ENCODE measurements around the gene SMC3. TPM values are rescaled to one million over a fixed set of nuclear protein-coding genes. Genes with fewer than 3 reads are reported as not detected.

SMC3 gene
- total and polyA plus RNA-seq, 2 donors = 24.6 to 63.7 TPM

DNA sequence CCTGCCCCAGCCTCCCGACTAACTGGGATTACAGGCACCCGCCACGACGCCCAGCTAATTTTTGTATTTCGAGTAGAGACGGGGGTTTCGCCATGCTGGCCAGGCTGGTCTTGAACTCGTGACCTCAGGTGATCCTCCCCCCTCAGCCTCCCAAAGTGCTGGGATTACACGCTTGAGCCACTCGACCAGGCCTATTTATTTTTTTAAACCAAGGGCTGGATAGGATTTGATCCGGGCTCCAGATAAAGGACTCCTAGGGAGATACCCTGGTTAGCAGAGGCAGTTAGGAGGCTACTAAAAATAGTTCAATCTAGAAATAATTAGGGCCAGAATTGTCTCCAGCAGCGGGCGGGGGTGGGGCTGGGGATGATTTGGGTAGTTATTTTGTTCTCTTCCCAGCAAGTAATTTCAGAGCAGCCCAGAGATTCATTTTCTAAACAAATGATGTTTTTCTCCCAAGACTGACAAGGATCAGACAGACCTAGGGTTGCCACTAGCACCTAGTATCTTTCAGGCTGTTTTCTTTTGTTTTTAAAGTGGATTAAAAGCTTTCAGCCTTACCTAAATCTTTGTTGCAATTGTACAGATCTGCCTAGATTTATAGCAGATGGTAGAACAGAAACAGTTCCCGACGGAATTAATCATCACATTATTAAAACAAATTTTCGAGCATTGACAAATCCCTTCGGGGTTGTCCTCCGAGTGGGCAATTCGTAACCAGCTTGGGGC is 859 bp upstream of the SMC3 start:
- no peak for DNase-seq (ENCODE audit: low read depth in 6 of 9, low spot score in 9 of 9)

GRCh38 chr10:110568055-110568735 is 700 bp downstream of the SMC3 start:
- WGBS = under 1% methylated on average over 40 of the region's 40 CpGs

More for the DNA sequence above, 859 bp upstream of the SMC3 start:
- H3K27ac ChIP-seq (ENCODE audit: low read depth in 1 of 2, low read length in 1 of 2) = peak overlapping the region; percentile 87 to 94
- no peaks in the 10 kb centered on the region for H3K9me3 ChIP-seq (ENCODE audit: control insufficient read depth in 2 of 2, insufficient read depth in 1 of 2, low read length in 1 of 2)
- H3K27me3 ChIP-seq (ENCODE audit: control insufficient read depth in 2 of 2, insufficient read depth in 1 of 2, low read length in 1 of 2) = no peaks in the 10 kb centered on the region
- H3K4me3 ChIP-seq (ENCODE audit: low read length in 2 of 2) = peak overlapping the region; percentile 88 to 99
- H3K36me3 ChIP-seq (ENCODE audit: control insufficient read depth in 2 of 2, insufficient read depth in 2 of 2, low read length in 1 of 2) = peaks cover 5 to 13% of the 10 kb centered on the region in 2 donors
- WGBS = 66% methylated on average over 19 of the region's 19 CpGs
- peaks cover 5 to 12% of the 10 kb centered on the region in 2 donors for H3K4me1 ChIP-seq (ENCODE audit: control insufficient read depth in 2 of 2, insufficient read depth in 2 of 2, low read length in 2 of 2)

DNA sequence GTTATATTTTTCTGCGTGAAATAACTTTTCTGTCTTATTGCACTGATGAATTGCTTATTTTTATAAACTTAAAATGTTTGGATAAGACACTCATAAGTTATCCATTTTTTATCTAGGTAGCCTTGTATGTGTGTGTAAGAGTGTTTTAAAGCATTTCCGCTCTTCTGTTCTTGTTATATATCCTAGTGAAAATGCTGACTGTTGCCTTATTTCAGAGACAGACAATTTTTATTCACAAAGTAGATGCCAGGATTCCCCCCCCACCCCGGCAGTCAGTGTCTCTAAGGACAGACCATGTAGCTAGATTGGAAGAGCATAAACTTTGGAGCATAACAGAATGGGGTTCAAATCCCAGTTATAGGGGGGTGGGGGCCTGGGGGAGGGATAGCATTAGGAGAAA is 1.6 kb downstream of the SMC3 start:
- Histone ChIP-seq H3K4me1 (ENCODE audit: control insufficient read depth in 2 of 2, insufficient read depth in 2 of 2, low read length in 2 of 2) (peaks cover 5 to 12% of the 10 kb centered on the region in 2 donors), H3K27me3 (ENCODE audit: control insufficient read depth in 2 of 2, insufficient read depth in 1 of 2, low read length in 1 of 2) (no peaks in the 10 kb centered on the region), H3K9me3 (ENCODE audit: control insufficient read depth in 2 of 2, insufficient read depth in 1 of 2, low read length in 1 of 2) (no peaks in the 10 kb centered on the region), H3K27ac (ENCODE audit: low read depth in 1 of 2, low read length in 1 of 2) (no peak overlapping the region), H3K36me3 (ENCODE audit: control insufficient read depth in 2 of 2, insufficient read depth in 2 of 2, low read length in 1 of 2) (peaks cover 5 to 15% of the 10 kb centered on the region in 2 donors), H3K4me3 (ENCODE audit: low read length in 2 of 2) (peak overlapping the region; percentile 88 to 99)
- DNase-seq (ENCODE audit: low read depth in 6 of 9, low spot score in 9 of 9) = no peak
- 82% methylated on average over 3 of the region's 3 CpGs for WGBS

More at GRCh38 chr10:110568055-110568735, 700 bp downstream of the SMC3 start:
- peak overlapping the region; percentile 87 to 94 for H3K27ac ChIP-seq (ENCODE audit: low read depth in 1 of 2, low read length in 1 of 2)
- H3K9me3 ChIP-seq (ENCODE audit: control insufficient read depth in 2 of 2, insufficient read depth in 1 of 2, low read length in 1 of 2) = no peaks in the 10 kb centered on the region
- H3K27me3 ChIP-seq (ENCODE audit: control insufficient read depth in 2 of 2, insufficient read depth in 1 of 2, low read length in 1 of 2) = no peaks in the 10 kb centered on the region
- peak overlapping the region; percentile 88 to 99 for H3K4me3 ChIP-seq (ENCODE audit: low read length in 2 of 2)
- peaks cover 5 to 12% of the 10 kb centered on the region in 2 donors for H3K4me1 ChIP-seq (ENCODE audit: control insufficient read depth in 2 of 2, insufficient read depth in 2 of 2, low read length in 2 of 2)
- peak in 8 of 9 donors; percentile 17 to 83 (median 59) for DNase-seq (ENCODE audit: low read depth in 6 of 9, low spot score in 9 of 9)
- H3K36me3 ChIP-seq (ENCODE audit: control insufficient read depth in 2 of 2, insufficient read depth in 2 of 2, low read length in 1 of 2) = peaks cover 5 to 13% of the 10 kb centered on the region in 2 donors

DNA sequence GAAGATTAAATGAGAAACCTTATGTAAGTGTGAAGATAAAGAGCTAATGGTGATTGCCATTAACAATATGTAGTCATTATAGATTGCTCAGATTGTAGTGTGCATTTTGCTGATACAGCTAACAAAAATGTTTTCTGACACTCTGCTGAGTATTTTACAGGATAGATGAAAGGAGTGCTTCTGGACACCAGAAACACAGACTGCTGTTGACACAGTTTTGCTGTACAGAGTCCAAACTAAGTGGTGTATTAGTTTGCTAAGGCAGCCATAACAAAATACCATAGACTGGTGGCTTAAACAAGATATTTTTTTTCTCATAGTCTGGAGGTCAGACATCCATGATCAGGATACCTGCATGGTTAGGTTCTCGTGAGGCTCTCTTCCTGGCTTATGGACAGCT is 2.2 kb downstream of the SMC3 start:
- Histone ChIP-seq H3K27me3 (ENCODE audit: control insufficient read depth in 2 of 2, insufficient read depth in 1 of 2, low read length in 1 of 2) (no peaks in the 10 kb centered on the region), H3K4me3 (ENCODE audit: low read length in 2 of 2) (peak overlapping the region in 1 of 2 donors; percentile 9), H3K27ac (ENCODE audit: low read depth in 1 of 2, low read length in 1 of 2) (no peak overlapping the region), H3K4me1 (ENCODE audit: control insufficient read depth in 2 of 2, insufficient read depth in 2 of 2, low read length in 2 of 2) (peaks cover 5 to 12% of the 10 kb centered on the region in 2 donors), H3K9me3 (ENCODE audit: control insufficient read depth in 2 of 2, insufficient read depth in 1 of 2, low read length in 1 of 2) (no peaks in the 10 kb centered on the region), H3K36me3 (ENCODE audit: control insufficient read depth in 2 of 2, insufficient read depth in 2 of 2, low read length in 1 of 2) (peaks cover 10 to 20% of the 10 kb centered on the region in 2 donors)
- no peak for DNase-seq (ENCODE audit: low read depth in 6 of 9, low spot score in 9 of 9)
- WGBS = 96% methylated on average over 1 of the region's 1 CpG

DNA sequence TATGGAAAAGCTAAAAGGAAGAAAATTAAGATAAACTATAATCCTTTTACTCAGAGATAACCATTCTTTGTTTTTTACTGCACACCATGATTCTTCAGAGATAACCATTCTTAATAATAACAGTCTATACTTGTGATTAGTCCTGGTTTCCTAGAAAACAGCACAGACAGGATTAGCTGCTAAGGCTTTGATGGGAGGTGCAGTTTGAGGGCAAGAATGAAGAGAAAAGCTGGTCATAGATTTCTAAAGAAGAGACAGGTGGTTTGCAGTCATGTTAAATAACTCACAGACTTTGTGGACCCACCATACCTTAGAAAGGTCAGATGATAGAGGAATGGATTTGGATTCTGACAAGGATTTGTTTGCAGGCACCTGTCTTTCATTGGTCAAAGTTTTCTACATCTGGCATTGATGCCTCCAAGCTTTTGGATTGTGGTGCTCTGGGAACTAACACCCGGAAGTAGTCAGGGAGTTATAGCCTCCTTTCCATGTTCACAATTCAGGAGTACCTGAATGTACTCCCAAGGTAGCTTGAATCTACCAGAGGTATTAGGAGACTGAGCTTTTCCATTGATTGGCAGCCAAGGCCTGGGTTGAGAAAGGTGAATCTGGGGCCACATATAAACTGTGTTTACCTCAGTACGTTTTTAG is 3.7 kb downstream of the SMC3 start:
- Histone ChIP-seq H3K4me3 (ENCODE audit: low read length in 2 of 2) (no peak overlapping the region), H3K4me1 (ENCODE audit: control insufficient read depth in 2 of 2, insufficient read depth in 2 of 2, low read length in 2 of 2) (peaks cover 5 to 12% of the 10 kb centered on the region in 2 donors), H3K27me3 (ENCODE audit: control insufficient read depth in 2 of 2, insufficient read depth in 1 of 2, low read length in 1 of 2) (no peaks in the 10 kb centered on the region), H3K27ac (ENCODE audit: low read depth in 1 of 2, low read length in 1 of 2) (no peak overlapping the region), H3K36me3 (ENCODE audit: control insufficient read depth in 2 of 2, insufficient read depth in 2 of 2, low read length in 1 of 2) (peaks cover 10 to 31% of the 10 kb centered on the region in 2 donors), H3K9me3 (ENCODE audit: control insufficient read depth in 2 of 2, insufficient read depth in 1 of 2, low read length in 1 of 2) (no peaks in the 10 kb centered on the region)
- no peak for DNase-seq (ENCODE audit: low read depth in 6 of 9, low spot score in 9 of 9)
- WGBS = 92% methylated on average over 2 of the region's 2 CpGs

- no peak for DNase-seq (ENCODE audit: low read depth in 6 of 9, low spot score in 9 of 9)
- H3K27me3 ChIP-seq (ENCODE audit: control insufficient read depth in 2 of 2, insufficient read depth in 1 of 2, low read length in 1 of 2) = no peaks in the 10 kb centered on the region
- peaks cover 5 to 6% of the 10 kb centered on the region in 2 donors for H3K4me1 ChIP-seq (ENCODE audit: control insufficient read depth in 2 of 2, insufficient read depth in 2 of 2, low read length in 2 of 2)
- peaks cover 11 to 35% of the 10 kb centered on the region in 2 donors for H3K36me3 ChIP-seq (ENCODE audit: control insufficient read depth in 2 of 2, insufficient read depth in 2 of 2, low read length in 1 of 2)
- no peaks in the 10 kb centered on the region for H3K9me3 ChIP-seq (ENCODE audit: control insufficient read depth in 2 of 2, insufficient read depth in 1 of 2, low read length in 1 of 2)
- H3K27ac ChIP-seq (ENCODE audit: low read depth in 1 of 2, low read length in 1 of 2) = no peak overlapping the region
- WGBS = 67% methylated on average over 2 of the region's 2 CpGs
- H3K4me3 ChIP-seq (ENCODE audit: low read length in 2 of 2) = no peak overlapping the region
Measured at GRCh38 chr10:110572862-110573261, 5.4 kb downstream of the SMC3 start.

DNA sequence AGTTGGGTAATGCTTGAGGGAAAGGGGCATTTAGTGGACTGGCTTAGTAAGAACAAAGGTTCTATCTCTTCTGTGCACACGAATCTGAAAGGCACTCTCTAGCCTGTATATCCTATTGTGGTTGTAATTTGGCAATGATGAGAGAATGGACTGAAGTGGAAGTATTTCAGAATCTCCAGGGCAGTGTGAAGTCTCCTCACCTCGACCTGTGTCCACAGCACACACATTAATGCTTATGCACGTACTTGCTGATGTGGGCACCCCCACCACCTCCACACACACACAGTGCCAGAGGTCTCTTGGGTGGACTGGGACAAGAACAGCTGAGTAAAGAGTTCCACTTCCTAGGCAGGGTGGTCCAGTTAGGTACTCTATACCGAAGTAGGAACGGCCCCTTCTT is 6.9 kb downstream of the SMC3 start:
- no peaks in the 10 kb centered on the region for H3K27me3 ChIP-seq (ENCODE audit: control insufficient read depth in 2 of 2, insufficient read depth in 1 of 2, low read length in 1 of 2)
- no peak for DNase-seq (ENCODE audit: low read depth in 6 of 9, low spot score in 9 of 9)
- H3K4me3 ChIP-seq (ENCODE audit: low read length in 2 of 2) = no peak overlapping the region
- no peaks in the 10 kb centered on the region for H3K9me3 ChIP-seq (ENCODE audit: control insufficient read depth in 2 of 2, insufficient read depth in 1 of 2, low read length in 1 of 2)
- 96% methylated on average over 5 of the region's 5 CpGs for WGBS
- peaks cover 13 to 50% of the 10 kb centered on the region in 2 donors for H3K36me3 ChIP-seq (ENCODE audit: control insufficient read depth in 2 of 2, insufficient read depth in 2 of 2, low read length in 1 of 2)
- H3K27ac ChIP-seq (ENCODE audit: low read depth in 1 of 2, low read length in 1 of 2) = no peak overlapping the region
- peaks cover 5 to 6% of the 10 kb centered on the region in 2 donors for H3K4me1 ChIP-seq (ENCODE audit: control insufficient read depth in 2 of 2, insufficient read depth in 2 of 2, low read length in 2 of 2)

DNA sequence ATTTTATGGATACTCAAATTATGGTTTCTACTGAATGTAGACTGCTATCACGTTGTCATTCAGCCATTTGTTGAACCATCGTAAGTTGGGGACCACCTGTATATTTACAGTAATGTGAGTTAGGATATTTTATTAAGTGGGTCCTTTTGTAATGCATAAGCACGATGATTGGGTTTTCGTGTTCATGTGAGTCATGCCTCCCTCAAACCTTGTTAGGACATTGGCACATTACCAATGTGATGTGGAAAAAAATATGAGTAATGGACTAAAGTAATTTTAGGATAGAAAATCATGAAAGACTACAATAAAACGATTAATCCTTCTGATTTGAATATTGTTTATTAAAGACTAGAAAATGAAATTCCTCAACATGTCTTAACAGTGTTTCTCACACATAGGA is 8.7 kb downstream of the SMC3 start:
- WGBS = 96% methylated on average over 5 of the region's 5 CpGs
- Histone ChIP-seq H3K27me3 (ENCODE audit: control insufficient read depth in 2 of 2, insufficient read depth in 1 of 2, low read length in 1 of 2) (no peaks in the 10 kb centered on the region), H3K27ac (ENCODE audit: low read depth in 1 of 2, low read length in 1 of 2) (no peak overlapping the region), H3K9me3 (ENCODE audit: control insufficient read depth in 2 of 2, insufficient read depth in 1 of 2, low read length in 1 of 2) (no peaks in the 10 kb centered on the region), H3K4me1 (ENCODE audit: control insufficient read depth in 2 of 2, insufficient read depth in 2 of 2, low read length in 2 of 2) (no peaks in the 10 kb centered on the region), H3K36me3 (ENCODE audit: control insufficient read depth in 2 of 2, insufficient read depth in 2 of 2, low read length in 1 of 2) (peaks cover 14 to 58% of the 10 kb centered on the region in 2 donors), H3K4me3 (ENCODE audit: low read length in 2 of 2) (no peak overlapping the region)
- no peak for DNase-seq (ENCODE audit: low read depth in 6 of 9, low spot score in 9 of 9)

DNA sequence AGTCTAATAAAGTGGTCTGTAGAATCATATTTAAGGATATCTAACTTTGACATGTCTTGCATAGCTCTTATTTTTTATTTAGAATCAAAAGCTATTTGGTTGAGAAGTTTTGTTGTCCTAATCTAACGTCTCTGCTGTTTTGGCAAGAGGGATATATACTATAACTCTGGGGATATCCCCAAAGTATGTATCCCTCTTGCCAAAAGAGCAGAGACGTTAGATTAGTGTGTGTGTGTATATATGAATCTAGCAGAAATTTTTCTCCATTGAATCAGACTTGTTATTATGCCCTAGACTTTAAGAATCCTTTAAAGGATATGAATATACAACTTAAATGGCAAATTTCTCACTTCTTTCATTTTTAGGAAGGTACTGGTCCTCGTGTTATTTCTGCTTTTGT is 9.6 kb downstream of the SMC3 start:
- 94% methylated on average over 3 of the region's 3 CpGs for WGBS
- Histone ChIP-seq H3K9me3 (ENCODE audit: control insufficient read depth in 2 of 2, insufficient read depth in 1 of 2, low read length in 1 of 2) (no peaks in the 10 kb centered on the region), H3K27me3 (ENCODE audit: control insufficient read depth in 2 of 2, insufficient read depth in 1 of 2, low read length in 1 of 2) (no peaks in the 10 kb centered on the region), H3K27ac (ENCODE audit: low read depth in 1 of 2, low read length in 1 of 2) (no peak overlapping the region), H3K4me1 (ENCODE audit: control insufficient read depth in 2 of 2, insufficient read depth in 2 of 2, low read length in 2 of 2) (no peaks in the 10 kb centered on the region), H3K4me3 (ENCODE audit: low read length in 2 of 2) (no peak overlapping the region), H3K36me3 (ENCODE audit: control insufficient read depth in 2 of 2, insufficient read depth in 2 of 2, low read length in 1 of 2) (peaks cover 18 to 62% of the 10 kb centered on the region in 2 donors)
- no peak for DNase-seq (ENCODE audit: low read depth in 6 of 9, low spot score in 9 of 9)

All from thymus (tissue), 11 donors.